ENCODE data around the gene GUK1. TPM values are rescaled to one million over a fixed set of nuclear protein-coding genes. Genes with fewer than 3 reads are reported as not detected.

Gene GUK1
- total RNA-seq, 1 experiment from 2014 or later, result 111 TPM

Small RNAs within 50 kb of the gene (microRNA-seq; reads per million reads assigned to microRNA genes)
- not detected for gene MIR3620 (ENCODE audit: borderline number of aligned reads)

Other genes starting within 250 kb of the GUK1 start
- gene WNT9A, start 192.3 kb upstream of the GUK1 start, total RNA-seq (2021), result 1.1 to 1.5 TPM (median 1.3 TPM) in 3 replicates
- 0.16 to 0.34 TPM (median 0.17 TPM) in 3 replicates for gene WNT3A, start 133.3 kb upstream of the GUK1 start, total RNA-seq (2021)
- 295 to 330 TPM (median 300 TPM) in 3 replicates for gene ARF1, start 57.6 kb upstream of the GUK1 start, total RNA-seq (2021)
- gene C1orf35, start 37.0 kb upstream of the GUK1 start, total RNA-seq (2021), result 30.0 to 33.8 TPM (median 30.7 TPM) in 3 replicates
- 65.8 to 70.5 TPM (median 66.9 TPM) in 3 replicates for gene MRPL55, start 31.0 kb upstream of the GUK1 start, total RNA-seq (2021)
- gene GJC2, start 9.7 kb downstream of the GUK1 start, total RNA-seq (2021), result 0.72 to 1.2 TPM (median 0.87 TPM) in 3 replicates
- gene IBA57, start 25.5 kb downstream of the GUK1 start, total RNA-seq (2021), result 11.4 to 12.5 TPM (median 12.1 TPM) in 3 replicates
- 38.8 to 47.7 TPM (median 47.5 TPM) in 3 replicates for gene OBSCN, start 67.8 kb downstream of the GUK1 start, total RNA-seq (2021)